CD8-positive, alpha-beta memory T cell (primary cell): ENCODE data around the gene BTBD19. TPM values are rescaled to one million over a fixed set of nuclear protein-coding genes. Genes with fewer than 3 reads are reported as not detected.
"Not testable (repeated sequence)": the region's sequence is repeated elsewhere in the genome, so short reads cannot be mapped to it uniquely, and the experiment has no call there.

ENCODE experiments used
- CTCF ChIA-PET: fragments of 350-600 bp; sonication (Branson Sonifier 250); formaldehyde crosslinking; loops from one replicate; lab custom pipeline; 2021; ENCODE audit warnings: antibody characterized with exemption; lab: Charles Lee
- POLR2A ChIA-PET: fragments of 350-600 bp; sonication (Branson Sonifier 250); formaldehyde crosslinking; loops from one replicate; lab custom pipeline; 2021; ENCODE audit warnings: antibody characterized with exemption; lab: Charles Lee
- DNase-seq, 5 donors: peaks; one replicate each; pipeline versions ENCODE4 v3.0.0 to v3.0.0-alpha.2; 2020 to 2022; ENCODE audit warnings: mixed read lengths in 1 of 5
- H3K27ac ChIP-seq: one replicate; pipeline ENCODE4 v1.7.0; 2013; ENCODE audit warnings: low read depth, mild to moderate bottlenecking, low read length, moderate library complexity
- H3K27me3 ChIP-seq: 2 replicates; pipeline ENCODE4 v1.7.0; 2013; ENCODE audit warnings: low read length, mild to moderate bottlenecking; ENCODE audit not compliant: insufficient read depth, poor library complexity, severe bottlenecking
- H3K36me3 ChIP-seq: 2 replicates; pipeline ENCODE4 v1.7.0; 2013; ENCODE audit warnings: mild to moderate bottlenecking, low read length, moderate library complexity; ENCODE audit not compliant: insufficient read depth
- H3K4me1 ChIP-seq: 2 replicates; pipeline ENCODE4 v1.7.0; 2013; ENCODE audit warnings: mild to moderate bottlenecking, low read length, moderate library complexity; ENCODE audit not compliant: insufficient read depth
- H3K4me3 ChIP-seq: 2 replicates; pipeline ENCODE4 v1.7.0; 2013; ENCODE audit warnings: mild to moderate bottlenecking, low read length
- H3K9me3 ChIP-seq: 2 replicates; pipeline ENCODE4 v1.7.0; 2013; ENCODE audit warnings: mild to moderate bottlenecking, low read length
- H3K27ac Mint-ChIP-seq, 8 donors: one replicate each; pipeline ENCODE4 v1.8.0; 2020 to 2021; ENCODE audit warnings: mixed read lengths in 8 of 8, mild to moderate bottlenecking in 6 of 8, inconsistent platforms in 3 of 8, moderate library complexity in 3 of 8
- H3K27me3 Mint-ChIP-seq, 2 donors: one replicate each; pipeline ENCODE4 v1.8.0; 2020 to 2021; ENCODE audit warnings: mixed read lengths in 2 of 2, mild to moderate bottlenecking in 1 of 2, moderate library complexity in 1 of 2
- H3K36me3 Mint-ChIP-seq, 3 donors: one replicate each; pipeline ENCODE4 v1.8.0; 2020 to 2021; ENCODE audit warnings: mixed read lengths in 3 of 3, inconsistent platforms in 1 of 3, mild to moderate bottlenecking in 1 of 3
- H3K4me1 Mint-ChIP-seq, 3 donors: one replicate each; pipeline ENCODE4 v1.8.0; 2020 to 2021; ENCODE audit warnings: mixed read lengths in 3 of 3, inconsistent platforms in 1 of 3, mild to moderate bottlenecking in 1 of 3
- H3K4me3 Mint-ChIP-seq, 7 donors: one replicate each; pipeline ENCODE4 v1.8.0; 2020 to 2021; ENCODE audit warnings: mixed read lengths in 7 of 7, mild to moderate bottlenecking in 6 of 7, moderate library complexity in 4 of 7, inconsistent platforms in 2 of 7
- H3K9me3 Mint-ChIP-seq, 5 donors: one replicate each; pipeline ENCODE4 v1.8.0; 2020 to 2022; ENCODE audit warnings: mixed read lengths in 5 of 5, mild to moderate bottlenecking in 3 of 5, moderate library complexity in 2 of 5, inconsistent platforms in 1 of 5
- polyA plus RNA-seq: library from polyadenylated mRNA; unstranded; fragments of 300-500 nt; fragmentation: Illumina TruSeq; gene quantifications from one replicate; pipeline ENCODE4 v1.2.3, GENCODE V29; 2021
- total RNA-seq, 2 experiments: library from RNA; stranded (reverse); gene quantifications; one replicate each; pipeline ENCODE4 v1.2.3, GENCODE V29; 2021

BTBD19 gene
- total and polyA plus RNA-seq, 3 experiments from 2014 or later, result 0.24 to 7.8 (median 7.3) TPM

- no peak overlapping the region for H3K4me3 ChIP-seq
- H3K27ac ChIP-seq, result no peak overlapping the region
- peak overlapping the region in 6 of 8 donors; percentile 8 to 100 (median 70) for H3K27ac Mint-ChIP-seq
- no peaks in the 10 kb centered on the region for H3K9me3 ChIP-seq
- H3K36me3 ChIP-seq, result no peaks in the 10 kb centered on the region
- peak in 1 of 5 donors; percentile 45 for DNase-seq
- no peaks in the 10 kb centered on the region for H3K9me3 Mint-ChIP-seq
- CTCF ChIA-PET, result interaction anchor here (0.6 to 11.7 kb wide), 8 partner anchors 9 to 491 kb away, joined by 3 to 112 read pairs (median 3); partner anchors contain the start of gene PLK3
- peaks cover 0 to 7% of the 10 kb centered on the region in 2 donors for H3K27me3 Mint-ChIP-seq
- H3K4me1 Mint-ChIP-seq, result peaks cover 59 to 67% (median 66%) of the 10 kb centered on the region in 3 donors
- H3K36me3 Mint-ChIP-seq, result peaks cover 0 to 5% (median 0%) of the 10 kb centered on the region in 3 donors
- POLR2A ChIA-PET, result interaction anchor here (1.2 to 2.7 kb wide), 4 partner anchors 12 to 527 kb away, joined by 4 to 89 read pairs (median 5); partner anchors contain the start of genes MUTYH, PLK3, RPS8 and TOE1
- H3K4me1 ChIP-seq, result peaks cover 52% of the 10 kb centered on the region
- H3K4me3 Mint-ChIP-seq, result peak overlapping the region in 6 of 7 donors; percentile 62 to 96 (median 88)
- H3K27me3 ChIP-seq, result no peaks in the 10 kb centered on the region
Measured at GRCh38 chr1:44812822-44813543, 4.7 kb downstream of the BTBD19 start.

- ChIA-PET POLR2A (interaction anchor here (0.8 kb wide), 1 partner anchor 16 kb away, joined by 3 read pairs; the partner anchor contains the start of gene PLK3), CTCF (interaction anchor here (1.1 to 11.7 kb wide), 2 partner anchors 16 to 488 kb away, joined by 3 to 112 read pairs; partner anchors contain the start of gene PLK3)
- Mint-ChIP-seq H3K4me3 (peak overlapping the region in 2 of 7 donors; percentile 49 to 96), H3K4me1 (peaks cover 49 to 61% (median 60%) of the 10 kb centered on the region in 3 donors), H3K27ac (peak overlapping the region in 2 of 8 donors; percentile 83 to 98)
- H3K9me3 Mint-ChIP-seq, H3K27ac ChIP-seq, H3K27me3 Mint-ChIP-seq, H3K36me3 Mint-ChIP-seq, H3K36me3 ChIP-seq, H3K4me3 ChIP-seq, H3K9me3 ChIP-seq, H3K27me3 ChIP-seq, DNase-seq: not testable (repeated sequence)
- peaks cover 34% of the 10 kb centered on the region for H3K4me1 ChIP-seq
Measured at GRCh38 chr1:44815926-44816325, 7.6 kb downstream of the BTBD19 start.

GRCh38 chr1:44817307-44817706, 9.0 kb downstream of the BTBD19 start:
- POLR2A ChIA-PET, result interaction anchor here (1.0 to 7.5 kb wide), 5 partner anchors 9 to 522 kb away, joined by 4 to 122 read pairs (median 17); partner anchors contain the start of genes BTBD19, DYNLT4, PLK3 and RPS8
- H3K27me3 Mint-ChIP-seq, result peaks cover 0 to 1% of the 10 kb centered on the region in 2 donors
- H3K4me1 ChIP-seq, result peaks cover 23% of the 10 kb centered on the region
- no peak overlapping the region for H3K4me3 ChIP-seq
- no peaks in the 10 kb centered on the region for H3K27me3 ChIP-seq
- no peaks in the 10 kb centered on the region for H3K36me3 ChIP-seq
- peaks cover 40 to 53% (median 51%) of the 10 kb centered on the region in 3 donors for H3K4me1 Mint-ChIP-seq
- peaks cover 0 to 5% (median 0%) of the 10 kb centered on the region in 3 donors for H3K36me3 Mint-ChIP-seq
- H3K9me3 ChIP-seq, result no peaks in the 10 kb centered on the region
- H3K4me3 Mint-ChIP-seq, result peak overlapping the region in 6 of 7 donors; percentile 2 to 73 (median 54)
- no peaks in the 10 kb centered on the region for H3K9me3 Mint-ChIP-seq
- no peak overlapping the region for H3K27ac ChIP-seq
- H3K27ac Mint-ChIP-seq, result peak overlapping the region in 5 of 8 donors; percentile 6 to 100 (median 30)
- no peak for DNase-seq
- CTCF ChIA-PET, result interaction anchor here (1.6 to 11.7 kb wide), 6 partner anchors 8 to 87 kb away, joined by 3 to 112 read pairs (median 27); partner anchors contain the start of genes BTBD19, PLK3 and RNU5D-1

GRCh38 chr1:44817771-44818495, 9.6 kb downstream of the BTBD19 start:
- CTCF ChIA-PET, result interaction anchor here (0.9 to 11.7 kb wide), 7 partner anchors 8 to 88 kb away, joined by 3 to 112 read pairs (median 26); partner anchors contain the start of genes BTBD19, PLK3 and RNU5D-1
- peaks cover 19% of the 10 kb centered on the region for H3K4me1 ChIP-seq
- Mint-ChIP-seq H3K27ac (peak overlapping the region in 6 of 8 donors; percentile 30 to 100 (median 86)), H3K36me3 (peaks cover 0 to 5% (median 0%) of the 10 kb centered on the region in 3 donors), H3K9me3 (no peaks in the 10 kb centered on the region), H3K4me1 (peaks cover 40 to 52% (median 51%) of the 10 kb centered on the region in 3 donors), H3K4me3 (peak overlapping the region; percentile 10 to 96 (median 67)), H3K27me3 (peaks cover 0 to 1% of the 10 kb centered on the region in 2 donors)
- no peaks in the 10 kb centered on the region for H3K9me3 ChIP-seq
- DNase-seq, result peak in 1 of 5 donors; percentile 22
- no peaks in the 10 kb centered on the region for H3K36me3 ChIP-seq
- no peak overlapping the region for H3K27ac ChIP-seq
- POLR2A ChIA-PET, result interaction anchor here (1.1 to 7.5 kb wide), 4 partner anchors 9 to 42 kb away, joined by 4 to 122 read pairs (median 68); partner anchors contain the start of genes BTBD19, DYNLT4, PLK3 and RPS8
- no peaks in the 10 kb centered on the region for H3K27me3 ChIP-seq
- no peak overlapping the region for H3K4me3 ChIP-seq

- Mint-ChIP-seq H3K4me3 (peak overlapping the region; percentile 91 to 98 (median 95)), H3K27me3 (no peaks in the 10 kb centered on the region), H3K4me1 (peaks cover 34 to 47% (median 43%) of the 10 kb centered on the region in 3 donors), H3K9me3 (no peaks in the 10 kb centered on the region), H3K36me3 (peaks cover 0 to 5% (median 0%) of the 10 kb centered on the region in 3 donors), H3K27ac (peak overlapping the region; percentile 100)
- ChIA-PET POLR2A (interaction anchor here (0.7 to 7.5 kb wide), 14 partner anchors 10 to 521 kb away, joined by 3 to 122 read pairs (median 6); partner anchors contain the start of genes BEST4, BTBD19, DYNLT4 and HECTD3), CTCF (interaction anchor here (0.8 to 11.7 kb wide), 8 partner anchors 10 to 521 kb away, joined by 3 to 112 read pairs (median 18); partner anchors contain the start of genes BTBD19, MUTYH, PLK3 and RNU5D-1)
- Histone ChIP-seq H3K4me3 (peak overlapping the region; percentile 72), H3K27me3 (no peaks in the 10 kb centered on the region), H3K36me3 (no peaks in the 10 kb centered on the region), H3K27ac (peak overlapping the region; percentile 99), H3K4me1 (peaks cover 14% of the 10 kb centered on the region), H3K9me3 (no peaks in the 10 kb centered on the region)
- DNase-seq, result no peak
Measured at GRCh38 chr1:44819196-44819607, 10.9 kb downstream of the BTBD19 start.

- Mint-ChIP-seq H3K27me3 (no peaks in the 10 kb centered on the region), H3K4me3 (peak overlapping the region; percentile 91 to 98 (median 95)), H3K36me3 (peaks cover 0 to 5% (median 0%) of the 10 kb centered on the region in 3 donors), H3K4me1 (peaks cover 32 to 44% (median 40%) of the 10 kb centered on the region in 3 donors), H3K9me3 (no peaks in the 10 kb centered on the region), H3K27ac (peak overlapping the region; percentile 100)
- H3K4me3 ChIP-seq, result peak overlapping the region; percentile 72
- H3K9me3 ChIP-seq, result no peaks in the 10 kb centered on the region
- H3K36me3 ChIP-seq, result no peaks in the 10 kb centered on the region
- H3K4me1 ChIP-seq, result peaks cover 14% of the 10 kb centered on the region
- ChIA-PET CTCF (interaction anchor here (0.8 to 11.7 kb wide), 11 partner anchors 10 to 521 kb away, joined by 3 to 112 read pairs (median 5); partner anchors contain the start of genes BTBD19, HECTD3, MUTYH and PLK3), POLR2A (interaction anchor here (0.7 to 7.5 kb wide), 16 partner anchors 11 to 520 kb away, joined by 3 to 122 read pairs (median 6); partner anchors contain the start of genes BEST4, BTBD19, DYNLT4 and HECTD3)
- DNase-seq, result peak; percentile 65 to 89 (median 85)
- H3K27me3 ChIP-seq, result no peaks in the 10 kb centered on the region
- peak overlapping the region; percentile 99 for H3K27ac ChIP-seq
Measured at GRCh38 chr1:44819608-44820327, 11.4 kb downstream of the BTBD19 start.
